Measurements from ENCODE around the gene NUDT5.

The NUDT5 gene

DNA sequence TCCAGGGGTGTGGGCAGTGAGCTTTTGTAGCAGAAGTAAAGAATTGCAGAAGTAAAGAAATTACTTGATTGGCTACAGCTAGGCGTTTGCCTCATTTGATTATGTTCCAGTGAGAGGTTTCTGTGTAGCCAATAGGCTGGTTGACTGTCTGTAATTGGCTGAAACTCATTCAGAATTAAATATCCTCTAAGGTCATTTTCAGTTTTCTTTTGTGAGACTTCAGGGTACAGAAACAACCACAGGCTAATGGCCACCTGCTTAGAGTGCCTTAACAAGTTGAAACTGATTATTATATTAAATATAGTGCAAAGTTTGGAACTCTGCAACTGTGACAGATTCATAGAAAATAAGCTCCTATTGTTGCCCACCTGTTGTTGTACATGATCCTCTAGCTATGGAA, 55.7 kb downstream of the NUDT5 start:
- no peak overlapping the region for H3K4me3 ChIP-seq (ENCODE audit: low read depth, low read length)
- TF ChIP-seq, protein P1, sequence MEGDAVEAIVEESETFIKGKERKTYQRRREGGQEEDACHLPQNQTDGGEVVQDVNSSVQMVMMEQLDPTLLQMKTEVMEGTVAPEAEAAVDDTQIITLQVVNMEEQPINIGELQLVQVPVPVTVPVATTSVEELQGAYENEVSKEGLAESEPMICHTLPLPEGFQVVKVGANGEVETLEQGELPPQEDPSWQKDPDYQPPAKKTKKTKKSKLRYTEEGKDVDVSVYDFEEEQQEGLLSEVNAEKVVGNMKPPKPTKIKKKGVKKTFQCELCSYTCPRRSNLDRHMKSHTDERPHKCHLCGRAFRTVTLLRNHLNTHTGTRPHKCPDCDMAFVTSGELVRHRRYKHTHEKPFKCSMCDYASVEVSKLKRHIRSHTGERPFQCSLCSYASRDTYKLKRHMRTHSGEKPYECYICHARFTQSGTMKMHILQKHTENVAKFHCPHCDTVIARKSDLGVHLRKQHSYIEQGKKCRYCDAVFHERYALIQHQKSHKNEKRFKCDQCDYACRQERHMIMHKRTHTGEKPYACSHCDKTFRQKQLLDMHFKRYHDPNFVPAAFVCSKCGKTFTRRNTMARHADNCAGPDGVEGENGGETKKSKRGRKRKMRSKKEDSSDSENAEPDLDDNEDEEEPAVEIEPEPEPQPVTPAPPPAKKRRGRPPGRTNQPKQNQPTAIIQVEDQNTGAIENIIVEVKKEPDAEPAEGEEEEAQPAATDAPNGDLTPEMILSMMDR (IDR thresholded peaks at IDR 0.05; ENCODE audit: low read depth, low read length) = no peak

DNA sequence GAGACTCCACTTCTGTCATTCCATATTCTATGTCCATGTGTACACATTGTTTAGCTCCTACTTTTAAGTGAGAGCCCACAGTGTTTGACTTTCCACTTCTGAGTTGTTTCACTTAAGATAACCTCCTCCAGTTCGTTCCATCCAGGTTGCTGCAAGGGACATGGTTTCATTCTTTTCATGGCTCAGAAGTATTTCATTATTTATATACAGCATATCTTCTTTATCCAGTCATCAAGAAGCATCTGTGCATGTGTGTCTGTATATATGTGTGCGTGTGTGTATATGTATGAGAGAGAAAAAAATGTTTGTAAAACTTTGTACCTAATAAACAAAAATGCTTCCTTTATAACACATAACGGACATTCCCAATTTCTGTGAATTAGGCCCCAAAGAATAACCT, 60.1 kb downstream of the NUDT5 start:
- H3K4me3 ChIP-seq (ENCODE audit: low read depth, low read length) = peak overlapping the region; percentile 29; the same call in 1 of the 2 replicates
- TF ChIP-seq, protein P1 (IDR thresholded peaks at IDR 0.05; ENCODE audit: low read depth, low read length) = no peak

DNA sequence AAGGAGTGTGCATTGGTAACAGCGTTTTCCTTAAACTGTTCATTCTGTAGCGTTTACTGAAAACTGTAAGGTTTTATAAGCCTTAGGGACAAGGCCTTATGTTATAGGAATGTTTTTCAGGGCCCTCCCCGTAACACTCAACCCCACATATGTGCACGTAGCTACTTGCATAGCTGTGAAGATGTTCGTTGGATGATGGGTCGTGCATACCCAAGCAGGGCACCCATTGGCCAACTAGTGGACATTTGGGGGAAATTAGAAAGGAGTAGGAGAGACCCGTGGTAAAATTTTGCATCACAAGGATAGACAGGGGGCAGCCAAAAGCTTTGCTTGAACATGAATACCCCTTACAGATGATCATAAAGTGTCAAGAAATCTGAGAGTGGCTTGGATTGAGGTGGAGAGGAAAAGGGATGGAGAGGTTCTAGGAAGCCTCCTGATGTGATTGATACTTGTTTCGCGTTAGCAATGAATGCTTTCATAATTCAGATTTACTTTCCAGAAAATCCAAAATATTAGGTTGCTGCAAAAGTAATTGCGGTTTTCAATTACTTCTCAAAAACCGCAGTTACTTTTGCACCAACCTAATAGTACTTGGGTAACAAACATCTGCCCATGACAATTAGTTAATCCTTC, 65.3 kb downstream of the NUDT5 start:
- H3K4me3 ChIP-seq (ENCODE audit: low read depth, low read length) = peak overlapping the region; percentile 88
- TF ChIP-seq, protein P1 (IDR thresholded peaks at IDR 0.05; ENCODE audit: low read depth, low read length) = peak; percentile 47; the same call in 1 of the 2 replicates

DNA sequence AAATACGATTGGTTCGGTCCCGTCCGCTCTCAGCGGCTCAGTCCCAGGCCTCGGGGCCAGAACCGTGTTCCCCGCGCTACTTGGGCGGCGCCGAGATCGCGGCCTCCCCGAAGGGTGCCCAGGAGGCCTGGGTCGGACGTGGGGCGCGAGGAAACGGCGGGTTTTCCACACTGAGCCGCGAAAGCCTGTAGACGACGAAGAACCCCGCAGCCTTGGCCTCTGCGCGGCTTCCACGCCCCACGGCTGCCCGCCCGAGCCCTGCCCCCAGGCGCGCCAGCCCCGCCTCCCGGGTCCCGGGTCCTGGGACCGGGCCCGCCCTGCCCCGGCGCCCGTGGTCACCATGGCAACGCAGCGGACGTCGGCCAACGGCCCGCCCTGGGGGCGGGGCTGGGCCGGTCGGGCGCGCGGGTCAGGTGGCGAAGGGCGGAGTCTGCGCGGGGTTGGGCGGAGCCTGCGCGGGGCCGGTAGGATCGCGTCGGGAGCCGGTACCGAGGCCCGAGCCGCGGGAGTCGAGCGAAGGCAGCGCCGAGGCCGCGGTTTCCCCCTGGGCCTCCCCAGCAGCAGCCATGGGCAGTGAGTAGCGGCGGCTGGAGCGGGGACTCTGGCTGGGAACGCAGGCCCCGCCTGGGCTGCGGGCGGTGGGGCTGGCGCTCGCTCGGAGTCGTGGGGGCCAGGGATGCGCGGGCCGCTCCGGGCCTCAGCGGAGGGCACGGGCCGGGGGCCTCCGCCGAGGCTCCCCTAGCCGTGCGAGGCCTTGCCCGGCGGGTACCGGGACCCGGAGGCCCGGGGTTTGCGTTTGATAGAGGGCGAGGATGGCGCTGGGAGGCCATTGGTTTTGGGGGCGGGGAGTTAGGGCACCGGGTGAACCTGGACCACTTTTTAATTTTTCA, 66.2 kb downstream of the NUDT5 start, which contains the start of gene SEC61A2:
TSS of gene SEC61A2 (plus strand) at position 456 of the 890 bp plus-strand sequence. CDS start at position 567, 111 bp downstream.
- TF ChIP-seq, protein P1 (IDR thresholded peaks at IDR 0.05; ENCODE audit: low read depth, low read length) = no peak

DNA sequence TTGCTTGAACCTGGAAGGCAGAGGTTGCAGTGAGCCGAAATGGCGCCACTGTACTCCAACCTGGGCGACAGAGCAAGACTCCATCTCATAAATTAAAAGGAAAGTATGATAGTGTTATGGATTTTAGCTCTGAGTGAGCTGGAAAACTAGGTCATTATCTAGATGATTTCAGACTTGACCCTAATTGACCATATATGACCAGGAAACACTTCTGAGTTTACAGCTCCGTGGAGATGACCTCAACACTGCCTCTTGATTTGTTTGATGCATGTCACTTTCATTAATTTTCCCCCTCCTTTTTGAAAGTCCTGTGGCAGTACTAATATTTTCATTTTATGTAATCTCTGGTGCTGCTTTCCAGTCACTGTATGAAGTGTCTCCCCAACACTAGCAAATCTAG, 74.0 kb downstream of the NUDT5 start:
- TF ChIP-seq, protein P1 (IDR thresholded peaks at IDR 0.05; ENCODE audit: low read depth, low read length) = no peak
- no peak overlapping the region for H3K4me3 ChIP-seq (ENCODE audit: low read depth, low read length)

More for the DNA sequence above, 66.2 kb downstream of the NUDT5 start, which contains the start of gene SEC61A2:
- peak within 1 kb of the TSS; percentile 88 for H3K4me3 ChIP-seq (ENCODE audit: low read depth, low read length)

All from WI38 (cell line).